Measurements from ENCODE around the gene ARX. TPM values are rescaled to one million over a fixed set of nuclear protein-coding genes. Genes with fewer than 3 reads are reported as not detected.

The ARX gene
- total RNA-seq, 1 experiment from 2014 or later = 0.22 TPM

DNA sequence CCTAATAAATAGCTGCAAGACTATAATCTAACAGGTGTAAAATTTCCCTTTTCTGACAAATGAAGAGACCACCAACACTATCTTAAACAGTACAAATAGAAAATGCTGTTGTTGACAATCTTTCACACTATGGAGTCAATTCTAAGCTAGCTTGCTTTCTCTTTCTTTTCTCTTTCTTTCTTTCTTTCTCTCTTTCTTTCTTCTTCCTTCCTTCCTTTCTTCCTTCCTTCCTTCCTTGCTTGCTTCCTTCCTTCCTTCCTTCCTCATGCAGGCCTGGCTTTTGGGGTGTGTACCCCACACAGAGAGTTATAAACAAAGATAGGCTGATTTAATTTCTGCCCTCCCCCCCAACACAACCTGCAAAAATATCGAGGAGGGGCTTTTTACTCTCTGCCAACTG, 8.1 kb upstream of the ARX start:
- ChIA-PET POLR2A (no interaction called here), RAD21 (ENCODE audit: low non-redundant PET in 1 of 2, low total read pairs in 2 of 2, uncharacterized antibody in 2 of 2, unreplicated experiment in 2 of 2) (no interaction called here), CTCF (no interaction called here)
- H3K4me2 ChIP-seq (ENCODE audit: low read length) = no peak overlapping the region
- intact Hi-C loops (cut with micrococcal nuclease) = no loop called here
- no peak overlapping the region for H3K4me3 ChIP-seq (replicated peaks in 1 of 2; ENCODE audit: low read depth in 1 of 2, low read length in 2 of 2)
- H3K27me3 ChIP-seq (ENCODE audit: insufficient read depth, low read length) = no peaks in the 10 kb centered on the region
- no peak overlapping the region for H3K9ac ChIP-seq (ENCODE audit: low read length)
- no peaks in the 10 kb centered on the region for H3K79me2 ChIP-seq (ENCODE audit: insufficient read depth, low read length)
- TF ChIP-seq CEBPB (IDR thresholded peaks at IDR 0.05; ENCODE audit: low read depth) (no peak), ZFX (IDR thresholded peaks at IDR 0.05) (no peak), POLR2AphosphoS5 (IDR thresholded peaks at IDR 0.05; ENCODE audit: low read depth, low read length) (no peak), EGR1 (IDR thresholded peaks at IDR 0.05; ENCODE audit: low read depth) (no peak), EZH2 (IDR thresholded peaks at IDR 0.05) (no peak), EZH2phosphoT487 (IDR thresholded peaks at IDR 0.05; ENCODE audit: borderline replicate concordance) (no peak), SRF (IDR thresholded peaks at IDR 0.05; ENCODE audit: low read depth) (no peak), TCF7L2 (IDR thresholded peaks at IDR 0.05; ENCODE audit: borderline replicate concordance, extremely low read depth, insufficient read depth, insufficient read length) (no peak), JUND (IDR thresholded peaks at IDR 0.05) (no peak), CBX3 (IDR thresholded peaks at IDR 0.05; ENCODE audit: low read depth) (no peak), SIN3A (IDR thresholded peaks at IDR 0.05; ENCODE audit: low read depth) (no peak), YY1 (IDR thresholded peaks at IDR 0.05; ENCODE audit: extremely low read depth, insufficient replicate concordance, low read depth, low read length) (no peak), ZNF274 (IDR thresholded peaks at IDR 0.05; ENCODE audit: low read depth, low read length) (no peak), POLR2A (IDR thresholded peaks at IDR 0.05; ENCODE audit: borderline replicate concordance, extremely low read depth, insufficient read depth, insufficient read length) (no peak), SP1 (IDR thresholded peaks at IDR 0.05; ENCODE audit: low read depth) (no peak)
- TF ChIP-seq, protein P1, sequence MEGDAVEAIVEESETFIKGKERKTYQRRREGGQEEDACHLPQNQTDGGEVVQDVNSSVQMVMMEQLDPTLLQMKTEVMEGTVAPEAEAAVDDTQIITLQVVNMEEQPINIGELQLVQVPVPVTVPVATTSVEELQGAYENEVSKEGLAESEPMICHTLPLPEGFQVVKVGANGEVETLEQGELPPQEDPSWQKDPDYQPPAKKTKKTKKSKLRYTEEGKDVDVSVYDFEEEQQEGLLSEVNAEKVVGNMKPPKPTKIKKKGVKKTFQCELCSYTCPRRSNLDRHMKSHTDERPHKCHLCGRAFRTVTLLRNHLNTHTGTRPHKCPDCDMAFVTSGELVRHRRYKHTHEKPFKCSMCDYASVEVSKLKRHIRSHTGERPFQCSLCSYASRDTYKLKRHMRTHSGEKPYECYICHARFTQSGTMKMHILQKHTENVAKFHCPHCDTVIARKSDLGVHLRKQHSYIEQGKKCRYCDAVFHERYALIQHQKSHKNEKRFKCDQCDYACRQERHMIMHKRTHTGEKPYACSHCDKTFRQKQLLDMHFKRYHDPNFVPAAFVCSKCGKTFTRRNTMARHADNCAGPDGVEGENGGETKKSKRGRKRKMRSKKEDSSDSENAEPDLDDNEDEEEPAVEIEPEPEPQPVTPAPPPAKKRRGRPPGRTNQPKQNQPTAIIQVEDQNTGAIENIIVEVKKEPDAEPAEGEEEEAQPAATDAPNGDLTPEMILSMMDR (IDR thresholded peaks at IDR 0.05 in 2 of 3, conservative IDR thresholded peaks at IDR 0.05 in 1 of 3; ENCODE audit: borderline replicate concordance in 1 of 3, insufficient read depth in 1 of 3, low read depth in 2 of 3, low read length in 2 of 3) = no peak
- TF ChIP-seq, protein P2, sequence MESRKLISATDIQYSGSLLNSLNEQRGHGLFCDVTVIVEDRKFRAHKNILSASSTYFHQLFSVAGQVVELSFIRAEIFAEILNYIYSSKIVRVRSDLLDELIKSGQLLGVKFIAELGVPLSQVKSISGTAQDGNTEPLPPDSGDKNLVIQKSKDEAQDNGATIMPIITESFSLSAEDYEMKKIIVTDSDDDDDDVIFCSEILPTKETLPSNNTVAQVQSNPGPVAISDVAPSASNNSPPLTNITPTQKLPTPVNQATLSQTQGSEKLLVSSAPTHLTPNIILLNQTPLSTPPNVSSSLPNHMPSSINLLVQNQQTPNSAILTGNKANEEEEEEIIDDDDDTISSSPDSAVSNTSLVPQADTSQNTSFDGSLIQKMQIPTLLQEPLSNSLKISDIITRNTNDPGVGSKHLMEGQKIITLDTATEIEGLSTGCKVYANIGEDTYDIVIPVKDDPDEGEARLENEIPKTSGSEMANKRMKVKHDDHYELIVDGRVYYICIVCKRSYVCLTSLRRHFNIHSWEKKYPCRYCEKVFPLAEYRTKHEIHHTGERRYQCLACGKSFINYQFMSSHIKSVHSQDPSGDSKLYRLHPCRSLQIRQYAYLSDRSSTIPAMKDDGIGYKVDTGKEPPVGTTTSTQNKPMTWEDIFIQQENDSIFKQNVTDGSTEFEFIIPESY (IDR thresholded peaks at IDR 0.05; ENCODE audit: extremely low read depth, insufficient replicate concordance, low read length) = no peak
- TF ChIP-seq, protein P3, sequence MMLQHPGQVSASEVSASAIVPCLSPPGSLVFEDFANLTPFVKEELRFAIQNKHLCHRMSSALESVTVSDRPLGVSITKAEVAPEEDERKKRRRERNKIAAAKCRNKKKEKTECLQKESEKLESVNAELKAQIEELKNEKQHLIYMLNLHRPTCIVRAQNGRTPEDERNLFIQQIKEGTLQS (IDR thresholded peaks at IDR 0.05) = no peak
- TF ChIP-seq, protein P4, sequence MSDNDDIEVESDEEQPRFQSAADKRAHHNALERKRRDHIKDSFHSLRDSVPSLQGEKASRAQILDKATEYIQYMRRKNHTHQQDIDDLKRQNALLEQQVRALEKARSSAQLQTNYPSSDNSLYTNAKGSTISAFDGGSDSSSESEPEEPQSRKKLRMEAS (IDR thresholded peaks at IDR 0.05) = no peak
- TF ChIP-seq, protein P5, sequence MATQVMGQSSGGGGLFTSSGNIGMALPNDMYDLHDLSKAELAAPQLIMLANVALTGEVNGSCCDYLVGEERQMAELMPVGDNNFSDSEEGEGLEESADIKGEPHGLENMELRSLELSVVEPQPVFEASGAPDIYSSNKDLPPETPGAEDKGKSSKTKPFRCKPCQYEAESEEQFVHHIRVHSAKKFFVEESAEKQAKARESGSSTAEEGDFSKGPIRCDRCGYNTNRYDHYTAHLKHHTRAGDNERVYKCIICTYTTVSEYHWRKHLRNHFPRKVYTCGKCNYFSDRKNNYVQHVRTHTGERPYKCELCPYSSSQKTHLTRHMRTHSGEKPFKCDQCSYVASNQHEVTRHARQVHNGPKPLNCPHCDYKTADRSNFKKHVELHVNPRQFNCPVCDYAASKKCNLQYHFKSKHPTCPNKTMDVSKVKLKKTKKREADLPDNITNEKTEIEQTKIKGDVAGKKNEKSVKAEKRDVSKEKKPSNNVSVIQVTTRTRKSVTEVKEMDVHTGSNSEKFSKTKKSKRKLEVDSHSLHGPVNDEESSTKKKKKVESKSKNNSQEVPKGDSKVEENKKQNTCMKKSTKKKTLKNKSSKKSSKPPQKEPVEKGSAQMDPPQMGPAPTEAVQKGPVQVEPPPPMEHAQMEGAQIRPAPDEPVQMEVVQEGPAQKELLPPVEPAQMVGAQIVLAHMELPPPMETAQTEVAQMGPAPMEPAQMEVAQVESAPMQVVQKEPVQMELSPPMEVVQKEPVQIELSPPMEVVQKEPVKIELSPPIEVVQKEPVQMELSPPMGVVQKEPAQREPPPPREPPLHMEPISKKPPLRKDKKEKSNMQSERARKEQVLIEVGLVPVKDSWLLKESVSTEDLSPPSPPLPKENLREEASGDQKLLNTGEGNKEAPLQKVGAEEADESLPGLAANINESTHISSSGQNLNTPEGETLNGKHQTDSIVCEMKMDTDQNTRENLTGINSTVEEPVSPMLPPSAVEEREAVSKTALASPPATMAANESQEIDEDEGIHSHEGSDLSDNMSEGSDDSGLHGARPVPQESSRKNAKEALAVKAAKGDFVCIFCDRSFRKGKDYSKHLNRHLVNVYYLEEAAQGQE (IDR thresholded peaks at IDR 0.05; ENCODE audit: low read depth) = no peak
- no peaks in the 10 kb centered on the region for H4K20me1 ChIP-seq (ENCODE audit: insufficient read depth)
- no peaks in the 10 kb centered on the region for H3K9me2 ChIP-seq (ENCODE audit: insufficient read depth)
- no peaks in the 10 kb centered on the region for H3K36me3 ChIP-seq (ENCODE audit: control insufficient read depth in 1 of 2, insufficient read depth in 2 of 2, low read length in 2 of 2)
- no peak for DNase-seq (ENCODE audit: low read depth, low spot score)
- peaks cover 7 to 16% of the 10 kb centered on the region in 2 experiments for H3K4me1 ChIP-seq (ENCODE audit: control insufficient read depth in 1 of 2, insufficient read depth in 2 of 2, low read length in 2 of 2)
- H3K27ac ChIP-seq (ENCODE audit: low read depth, low read length) = no peak overlapping the region
- no peak overlapping the region for H2AFZ ChIP-seq (ENCODE audit: low read depth, low read length, poor library complexity, severe bottlenecking)
- BruUV-seq (replicated peaks) = no TSS peak
- no peaks in the 10 kb centered on the region for H3K9me3 ChIP-seq (ENCODE audit: control insufficient read depth in 1 of 2, insufficient read depth in 1 of 2, low read depth in 1 of 2, low read length in 2 of 2)
- no peak for ATAC-seq

All from HCT116 (cell line).